Measurements from ENCODE around the gene SCN8A.

SCN8A gene

GRCh38 chr12:51722431-51722830 is 131.4 kb downstream of the SCN8A start:
- no peak for DNase-seq

DNA sequence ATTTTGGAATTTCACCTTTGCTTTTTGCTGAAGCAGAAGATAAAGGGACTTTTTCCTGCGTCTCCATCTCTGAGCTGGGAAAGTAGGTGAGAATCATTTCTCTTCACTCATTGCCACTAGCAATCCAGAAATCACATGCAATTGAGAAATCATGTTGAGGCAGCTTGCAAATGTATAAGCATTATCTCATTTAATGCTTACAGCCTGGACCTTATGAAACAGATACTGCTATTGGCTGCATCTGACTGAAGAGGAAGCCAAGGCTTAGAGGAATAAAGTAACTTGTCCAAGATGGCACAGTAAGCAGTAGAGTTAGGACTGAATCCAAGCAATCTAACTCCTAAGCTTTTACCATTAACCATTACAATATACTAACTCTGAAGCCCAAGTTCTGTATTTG is 135.1 kb downstream of the SCN8A start:
- no peak for DNase-seq

GRCh38 chr12:51726931-51727330 is 135.9 kb downstream of the SCN8A start:
- DNase-seq = no peak

DNA sequence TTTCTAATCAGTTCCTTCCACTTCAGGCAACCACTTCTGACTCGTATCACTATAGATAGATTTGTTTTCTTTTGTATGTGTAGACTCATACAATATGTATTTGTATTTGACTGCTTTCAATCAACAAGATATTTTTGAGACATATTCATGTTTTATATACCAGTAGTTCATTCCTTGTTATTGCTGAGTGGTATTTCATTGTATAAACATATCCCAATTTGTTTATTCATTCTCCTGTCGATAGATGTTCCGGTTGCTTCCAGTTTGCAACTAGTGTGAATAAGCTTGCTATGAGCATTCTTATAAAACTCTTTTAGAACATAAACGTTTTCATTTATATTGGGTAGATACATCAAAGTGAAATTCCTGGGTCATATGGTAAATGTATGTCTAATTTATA is 138.3 kb downstream of the SCN8A start:
- no peak for DNase-seq

DNA sequence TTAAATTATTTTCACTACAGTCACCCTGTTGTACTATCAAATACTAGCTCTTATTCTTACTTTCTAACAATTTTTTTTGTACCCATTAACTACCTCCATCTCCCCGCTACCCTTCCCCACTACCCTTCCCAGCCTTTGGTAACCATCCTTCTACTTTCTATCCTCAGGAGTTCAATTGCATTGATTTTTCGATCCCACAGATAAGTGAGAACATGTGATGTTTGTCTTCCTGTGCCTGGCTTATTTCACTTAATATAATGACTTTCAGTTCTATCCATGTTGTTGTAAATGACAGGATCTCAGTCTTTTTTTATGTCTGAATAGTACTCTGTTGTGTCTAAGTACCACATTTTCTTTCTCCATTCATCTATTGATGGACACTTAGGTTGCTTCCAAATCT is 139.7 kb downstream of the SCN8A start:
- DNase-seq = no peak

DNA sequence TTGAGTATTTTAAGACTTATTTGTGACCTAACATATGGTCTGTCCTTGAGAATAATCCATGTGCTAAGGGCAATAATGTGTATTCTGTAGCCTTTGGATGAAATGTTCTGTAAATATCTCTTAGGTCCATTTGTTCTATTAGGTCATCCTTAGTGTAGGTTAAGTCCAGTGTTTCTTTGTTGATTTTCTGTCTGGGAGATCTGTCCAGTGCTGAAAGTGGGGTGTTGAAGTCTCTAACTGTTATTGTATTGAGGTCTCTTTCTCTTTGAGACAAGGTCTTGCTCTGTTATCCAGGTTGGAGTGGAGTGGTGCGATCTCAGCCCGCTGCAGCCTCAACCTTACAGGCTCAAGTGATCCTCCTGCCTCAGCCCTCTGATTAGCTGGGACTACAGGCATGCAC is 149.5 kb downstream of the SCN8A start:
- DNase-seq = no peak

DNA sequence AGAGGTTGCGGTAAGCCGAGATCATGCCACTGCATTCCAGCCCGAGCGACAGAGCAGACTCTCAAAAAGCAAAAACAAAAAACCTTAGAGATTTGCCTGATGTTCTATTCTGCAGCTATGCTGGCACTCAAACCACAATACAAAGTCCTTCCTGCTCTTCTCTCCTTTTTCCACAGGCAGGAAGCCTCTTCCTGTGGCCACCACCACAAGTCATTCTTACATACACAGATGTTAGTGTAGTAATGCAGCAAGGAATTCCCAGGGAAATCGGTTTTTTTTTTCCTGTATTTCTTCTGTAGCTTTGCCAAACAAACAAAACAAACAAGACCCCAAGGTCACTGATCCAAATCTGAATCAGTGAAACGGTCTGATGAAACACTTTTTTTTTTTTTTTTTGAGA is 153.2 kb downstream of the SCN8A start:
- no peak for DNase-seq

GRCh38 chr12:51744957-51745356 is 153.9 kb downstream of the SCN8A start:
- DNase-seq = no peak

GRCh38 chr12:51746416-51746815 is 155.4 kb downstream of the SCN8A start:
- no peak for DNase-seq

- DNase-seq = no peak
Observed at GRCh38 chr12:51748235-51748634, 157.2 kb downstream of the SCN8A start.

- no peak for DNase-seq
Observed at GRCh38 chr12:51749206-51749985, 158.4 kb downstream of the SCN8A start.

GRCh38 chr12:51749986-51750317 is 158.9 kb downstream of the SCN8A start:
- no peak for DNase-seq

DNA sequence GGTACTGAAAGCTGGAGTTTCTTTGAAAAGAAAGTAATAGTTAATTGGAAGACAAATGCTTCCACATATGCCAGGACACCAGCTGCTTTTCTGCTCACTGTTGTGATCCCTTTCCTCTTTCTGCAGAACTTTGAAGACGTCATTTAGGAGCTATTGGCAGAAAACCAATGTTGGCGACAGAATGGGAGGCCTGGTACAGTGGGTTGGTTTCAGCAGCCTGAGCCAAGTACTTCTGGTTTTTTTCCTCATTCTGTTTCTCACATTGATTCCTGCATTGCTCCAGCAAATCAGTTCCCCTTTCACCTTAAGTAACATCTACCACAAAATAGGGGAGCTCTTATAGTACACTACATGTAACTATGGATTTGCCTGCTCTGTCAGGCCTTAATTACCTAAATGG is 160.6 kb downstream of the SCN8A start:
- no peak for DNase-seq

GRCh38 chr12:51752234-51752889 is 161.3 kb downstream of the SCN8A start:
- no peak for DNase-seq

DNA sequence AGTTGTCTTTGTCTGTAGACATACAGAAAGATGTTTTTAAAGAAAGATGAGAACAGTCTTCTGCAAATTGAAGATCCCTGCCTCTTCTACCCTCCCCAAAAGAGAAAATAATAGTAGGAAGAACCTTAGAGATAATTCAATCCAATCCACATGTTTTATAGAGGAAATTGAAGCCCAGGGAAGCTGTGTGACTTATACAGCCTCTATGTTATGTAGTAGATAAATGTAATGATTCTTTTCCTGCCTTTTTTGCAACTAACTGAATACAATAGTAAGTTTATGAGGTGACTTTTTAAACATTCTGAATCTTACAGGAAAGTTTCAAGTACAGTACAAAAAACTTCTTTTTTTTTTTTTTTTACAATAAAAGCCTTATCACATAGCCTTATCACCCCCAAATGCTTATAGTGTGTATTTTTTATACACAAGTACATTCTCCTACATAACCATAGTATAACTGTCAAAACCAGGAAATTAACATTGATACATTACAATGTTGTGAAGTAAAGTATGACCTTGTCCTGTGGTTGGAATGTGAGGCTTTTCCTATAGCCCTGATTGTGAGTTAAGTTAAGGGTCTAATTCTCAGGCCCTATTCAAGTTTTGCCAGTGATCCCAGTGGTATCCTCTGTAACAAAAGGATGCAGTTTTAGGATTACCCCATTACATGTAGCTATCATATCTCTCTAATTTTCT is 163.1 kb downstream of the SCN8A start:
- no peak for DNase-seq

DNA sequence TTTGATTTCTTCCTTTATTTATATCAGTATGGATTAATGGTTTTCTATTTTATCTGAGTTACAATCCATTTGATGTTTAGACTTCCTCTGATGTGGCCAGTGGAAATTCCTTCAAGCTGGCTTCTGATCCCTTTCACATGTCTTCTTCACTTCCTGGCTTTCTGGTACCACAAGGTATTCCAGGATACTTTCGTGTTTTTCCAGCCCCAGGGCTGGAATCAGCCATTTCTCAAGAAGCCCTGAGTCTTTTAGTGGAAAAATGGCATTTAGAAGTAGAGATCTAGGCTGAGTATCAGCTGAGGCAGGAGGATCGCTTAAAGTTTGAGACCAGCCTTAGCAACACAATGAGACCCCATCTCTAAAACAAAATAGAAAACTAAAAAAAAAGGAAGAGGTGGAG is 164.2 kb downstream of the SCN8A start:
- DNase-seq = no peak

DNA sequence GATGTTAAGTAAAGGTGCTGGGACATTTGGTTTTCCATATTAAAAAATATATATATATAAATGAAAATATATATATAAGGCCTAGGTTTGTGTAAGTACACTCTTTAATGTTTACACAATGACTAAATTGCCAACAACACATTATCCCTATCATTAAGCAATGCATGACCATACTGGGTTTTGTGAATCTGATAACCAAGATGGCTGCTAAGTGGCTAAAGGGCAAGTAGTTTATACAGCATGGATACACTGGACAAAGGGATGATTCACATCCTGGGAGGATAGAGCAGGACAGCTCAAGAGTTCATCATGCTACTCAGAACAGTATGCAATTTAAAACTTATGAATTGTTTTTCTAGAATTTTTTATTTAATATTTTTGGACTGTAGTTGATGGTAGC is 168.1 kb downstream of the SCN8A start:
- DNase-seq = no peak

GRCh38 chr12:51759695-51760094 is 168.7 kb downstream of the SCN8A start:
- DNase-seq = no peak

DNA sequence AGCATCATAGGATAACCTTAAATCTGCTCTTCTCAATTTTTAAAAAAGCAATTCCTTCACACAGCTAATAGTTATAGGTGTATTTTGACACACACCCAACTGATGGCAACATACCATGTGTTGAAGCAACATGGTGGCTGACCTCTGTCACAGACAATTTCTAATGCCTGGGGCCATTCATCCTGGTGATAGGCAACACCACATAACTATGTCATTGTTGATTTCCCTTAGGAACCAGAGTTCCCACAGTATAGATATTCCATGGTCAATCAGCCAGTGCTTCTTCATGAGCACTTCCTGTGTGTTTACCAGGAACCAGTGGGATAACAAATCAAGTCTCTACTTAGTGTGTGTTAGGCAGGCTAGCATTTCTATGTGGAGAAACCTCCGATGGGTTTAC is 169.2 kb downstream of the SCN8A start:
- DNase-seq = no peak

- no peak for DNase-seq
Observed at GRCh38 chr12:51763743-51764142, 172.7 kb downstream of the SCN8A start.

DNA sequence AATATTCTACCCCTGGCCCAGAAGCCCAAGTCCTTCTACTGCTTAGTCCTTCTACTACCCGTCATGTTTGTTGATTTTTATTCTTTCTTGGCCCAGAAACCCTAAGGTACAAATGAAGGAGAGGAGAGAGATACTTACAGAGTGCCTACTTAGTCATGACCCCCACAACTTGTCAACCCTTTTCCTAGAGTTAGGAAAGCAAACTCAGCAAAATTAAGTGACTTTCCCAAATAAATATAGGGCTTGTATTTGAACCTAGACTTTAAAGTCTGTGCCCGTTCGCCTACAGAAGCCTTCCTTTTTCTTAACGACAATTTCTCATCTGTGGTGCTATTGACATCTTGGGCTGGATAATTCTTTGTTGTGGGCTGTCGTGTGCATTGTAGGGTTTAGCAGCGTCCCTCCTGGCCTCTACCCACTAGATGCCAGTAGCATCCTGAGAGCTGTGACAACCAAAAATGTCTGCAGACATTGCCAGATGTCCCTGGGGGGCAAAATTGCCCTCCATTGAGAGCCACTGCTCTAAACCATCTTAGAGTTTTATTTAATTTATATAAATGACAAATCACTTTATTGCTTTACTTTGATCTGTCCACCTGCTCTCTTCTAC is 175.1 kb downstream of the SCN8A start:
- DNase-seq = no peak

DNA sequence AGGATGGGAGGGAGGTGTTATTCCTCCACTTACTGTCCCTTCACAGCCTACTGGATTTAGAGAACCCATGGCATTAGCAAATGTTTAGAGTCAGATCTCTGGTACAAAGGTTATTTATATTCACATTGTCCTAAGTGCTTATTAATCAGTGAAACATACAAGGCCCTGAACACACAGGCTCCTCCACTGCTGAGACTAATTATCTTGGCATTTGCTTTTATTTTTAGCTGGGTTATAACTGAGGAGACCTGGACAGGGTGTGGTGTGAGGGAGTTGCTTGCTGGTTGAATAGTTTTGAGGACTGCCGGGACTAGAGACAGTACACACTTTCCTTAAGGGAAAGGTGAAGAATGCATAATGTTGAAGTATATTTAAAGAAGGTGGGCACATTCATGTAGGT is 180.0 kb downstream of the SCN8A start:
- no peak for DNase-seq

GRCh38 chr12:51773145-51773869 is 182.3 kb downstream of the SCN8A start:
- DNase-seq = no peak
